GM18861 (cell line): ENCODE results near the gene ZNF750.

Experiments used
- ATAC-seq: cut with Tn5 transposase; IDR thresholded peaks from one replicate; pipeline ENCODE4 v1.9.1; 2021; ENCODE audit not compliant: unreplicated experiment

Gene ZNF750

DNA sequence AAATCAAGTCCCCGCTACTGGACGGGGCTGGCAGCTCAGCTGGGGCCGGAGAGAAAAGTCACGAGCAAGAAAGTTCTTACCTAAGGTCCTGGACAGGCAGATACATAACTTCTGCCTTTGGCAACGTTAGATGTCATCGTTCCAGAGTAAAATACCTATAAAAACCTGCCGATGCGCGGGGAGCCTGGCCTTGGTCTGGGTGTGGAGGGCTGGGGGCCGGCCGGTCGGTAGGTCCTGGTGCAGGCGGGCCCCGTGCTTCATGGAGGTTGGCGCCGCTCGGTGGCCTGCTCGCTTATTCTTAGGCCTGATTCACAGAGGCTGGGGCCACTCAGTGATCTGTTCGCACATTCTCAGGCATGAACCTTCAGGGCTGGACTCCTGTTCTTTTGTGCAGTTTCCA lies 33.7 kb upstream of the ZNF750 start:
- ATAC-seq, result no peak

DNA sequence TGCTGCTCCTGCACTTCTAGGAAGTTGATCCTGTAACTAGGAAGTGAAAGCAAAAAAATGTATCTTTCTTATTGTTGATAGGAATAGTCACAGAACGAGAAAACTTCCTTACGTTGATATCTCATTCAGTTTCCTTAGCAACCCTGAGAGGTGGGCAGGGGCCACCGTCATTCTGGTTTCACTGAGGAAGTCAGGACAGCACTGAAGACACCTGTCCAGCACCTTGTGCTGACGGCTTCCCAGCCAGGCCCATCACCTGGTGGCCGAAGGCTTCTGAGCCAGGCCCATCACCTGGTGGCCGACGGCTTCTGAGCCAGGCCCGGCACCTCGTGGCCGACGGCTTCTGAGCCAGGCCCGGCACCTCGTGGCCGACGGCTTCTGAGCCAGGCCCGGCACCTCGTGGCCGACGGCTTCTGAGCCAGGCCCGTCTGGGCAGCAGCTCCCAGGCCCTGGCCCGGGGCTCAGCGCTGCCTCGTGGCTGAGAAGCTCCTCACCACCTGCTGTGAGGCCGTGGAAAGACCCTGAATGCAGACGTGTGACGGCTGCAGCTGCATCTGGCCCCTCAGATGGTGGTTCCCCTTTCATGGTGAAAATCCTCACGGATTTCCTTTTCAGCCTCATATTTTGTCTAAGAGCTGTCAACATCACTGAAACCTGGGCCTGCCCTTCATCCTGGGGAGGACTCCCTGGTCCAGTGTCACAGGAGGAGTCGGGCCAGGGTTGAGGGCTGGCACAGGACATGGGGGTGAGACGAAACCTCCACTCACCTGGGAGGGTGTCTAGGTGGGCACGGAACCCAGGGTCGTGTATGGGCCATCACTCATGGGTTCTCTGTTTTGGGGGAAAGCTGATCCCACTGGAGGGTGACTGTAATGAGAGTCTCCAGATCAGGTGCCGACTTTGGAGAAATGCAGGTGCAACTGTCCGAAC lies 33.0 kb upstream of the ZNF750 start:
- no peak for ATAC-seq

DNA sequence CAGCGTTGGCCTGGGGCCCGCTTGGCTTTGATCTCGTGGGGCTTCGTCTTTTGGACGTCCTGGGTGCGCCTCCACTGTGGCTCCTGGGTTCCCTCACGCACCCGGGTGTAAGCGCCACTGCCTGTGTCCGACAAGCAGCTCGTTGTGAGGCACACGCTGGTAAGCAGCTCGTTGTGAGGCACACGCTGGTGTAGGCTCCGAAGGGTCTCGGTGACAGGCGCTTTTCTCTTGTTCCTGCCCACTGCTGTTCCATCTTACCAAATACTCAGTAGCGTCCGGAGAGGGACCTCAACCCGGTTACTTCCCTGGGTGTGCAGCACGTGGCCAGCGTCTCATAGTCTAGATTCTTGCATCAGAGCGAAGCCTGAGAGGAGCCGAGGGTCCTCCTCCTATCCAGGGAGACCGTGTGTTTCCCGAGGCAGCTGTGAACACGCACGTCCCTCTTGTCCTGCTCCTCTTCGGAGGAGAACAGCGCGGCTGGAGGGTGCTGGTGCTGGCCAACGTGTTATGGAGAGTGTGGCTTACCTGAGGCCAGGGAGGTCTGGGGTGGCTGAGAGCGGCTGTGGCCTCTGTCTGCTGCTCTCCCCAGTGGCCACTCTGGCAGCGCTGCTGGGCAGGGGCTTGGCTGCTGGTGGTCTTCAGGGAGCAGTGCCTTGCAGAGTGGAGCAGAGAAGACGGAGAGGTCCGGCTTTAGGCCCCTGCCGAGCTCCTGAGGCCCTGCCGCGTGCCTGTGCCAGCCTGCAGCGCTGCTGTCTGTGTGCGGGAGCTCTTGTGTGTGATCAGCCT lies 32.1 kb upstream of the ZNF750 start:
- no peak for ATAC-seq

- ATAC-seq, result peak; percentile 61
Observed at GRCh38 chr17:82871056-82871775, 31.4 kb upstream of the ZNF750 start.

- ATAC-seq, result no peak
Observed at GRCh38 chr17:82870541-82870940, 30.7 kb upstream of the ZNF750 start.

DNA sequence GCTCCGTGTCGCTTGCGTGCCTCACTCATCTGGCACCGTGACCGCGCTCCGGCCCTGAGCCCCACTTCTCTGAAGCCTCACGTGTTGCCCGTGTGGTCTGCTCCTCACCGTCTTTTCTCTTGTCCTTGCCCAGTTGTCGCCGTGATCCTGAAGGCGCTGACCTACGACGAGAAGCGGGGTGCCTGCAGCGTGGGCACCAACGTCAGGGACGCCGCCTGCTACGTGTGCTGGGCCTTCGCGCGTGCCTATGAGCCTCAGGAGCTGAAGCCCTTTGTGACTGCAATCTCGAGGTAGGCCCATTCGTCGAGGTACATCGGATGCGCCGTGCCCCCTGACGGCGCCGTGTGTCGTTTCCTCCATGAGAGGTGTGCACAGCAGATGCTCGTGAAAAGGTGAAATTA lies 30.3 kb upstream of the ZNF750 start:
- no peak for ATAC-seq

GRCh38 chr17:82869536-82869935 lies 29.7 kb upstream of the ZNF750 start:
- no peak for ATAC-seq

DNA sequence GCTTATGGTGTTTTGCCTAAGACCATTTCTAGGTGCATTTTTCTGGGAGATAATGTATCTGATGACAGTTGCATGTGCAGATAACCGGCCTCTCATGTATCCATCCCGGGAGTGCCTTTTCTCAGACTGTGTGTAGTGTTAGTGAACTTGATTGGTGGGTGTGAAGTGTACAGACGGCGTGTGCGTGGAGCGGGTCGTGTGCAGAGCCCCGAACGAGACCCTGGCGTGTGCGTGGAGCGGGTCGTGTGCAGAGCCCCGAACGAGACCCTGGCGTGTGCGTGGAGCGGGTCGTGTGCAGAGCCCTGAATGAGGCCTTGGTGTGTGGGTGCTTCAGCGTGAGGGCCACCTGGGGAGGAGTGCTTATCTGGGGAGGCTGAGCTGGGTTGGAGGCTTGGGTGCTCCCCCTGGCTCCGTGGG lies 28.9 kb upstream of the ZNF750 start:
- ATAC-seq, result no peak

DNA sequence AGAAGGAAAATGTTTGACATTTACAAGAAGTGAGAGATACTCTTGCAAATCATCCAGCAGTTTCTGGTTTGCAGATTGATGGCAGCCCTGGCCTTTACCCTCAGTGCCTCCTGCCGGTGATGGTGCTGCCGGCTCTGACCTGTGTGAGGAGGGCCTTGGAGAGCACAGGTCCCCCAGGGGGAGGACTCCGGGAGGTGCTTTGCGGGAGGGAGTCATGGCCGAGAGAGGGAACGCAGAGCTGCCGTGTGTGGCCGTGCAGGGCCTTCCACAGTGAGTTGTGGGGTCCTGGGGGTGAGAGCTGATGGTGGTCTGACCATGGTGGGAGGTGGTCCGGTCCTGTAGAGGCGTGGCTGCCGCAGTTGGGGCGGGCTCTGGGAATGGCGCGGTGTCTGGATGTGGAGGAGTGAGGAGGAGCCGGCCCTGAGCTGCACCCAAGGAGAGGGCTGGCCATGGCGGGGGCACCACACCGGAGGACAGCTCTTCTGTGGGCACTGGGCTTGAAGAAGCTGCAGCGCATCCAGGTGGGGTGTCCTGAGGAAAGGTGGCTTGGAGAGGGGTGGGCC lies 28.0 kb upstream of the ZNF750 start:
- ATAC-seq, result no peak

DNA sequence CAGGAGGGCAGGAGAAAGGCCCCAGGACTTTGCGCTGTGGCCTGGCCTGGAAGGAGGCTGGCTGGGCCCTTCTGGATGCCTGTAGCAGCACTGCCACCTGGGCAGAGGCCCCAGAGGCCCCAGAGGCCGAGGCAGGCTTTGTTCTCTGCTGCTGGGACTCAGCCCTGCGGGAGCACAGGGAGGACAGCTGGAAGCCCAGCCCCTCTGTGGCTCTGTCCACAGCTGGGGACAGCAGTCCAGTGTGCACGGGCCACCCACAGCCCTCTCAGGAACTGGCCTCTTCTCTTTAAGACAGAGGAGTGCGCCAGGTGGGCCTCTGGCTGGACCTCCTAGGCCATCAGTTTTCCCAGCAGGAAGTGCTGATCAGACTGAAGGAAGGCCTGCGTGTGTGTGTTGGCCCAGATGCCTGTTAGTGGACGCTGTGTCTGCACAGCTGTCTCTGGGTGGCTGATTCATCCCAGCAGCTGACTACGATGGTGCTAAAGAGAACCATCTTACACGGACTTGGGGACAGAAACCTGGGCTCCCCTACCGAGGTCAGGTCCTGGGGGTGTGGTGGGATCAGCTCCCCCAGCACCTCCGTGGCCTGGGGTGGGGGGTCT lies 26.9 kb upstream of the ZNF750 start:
- ATAC-seq, result no peak

DNA sequence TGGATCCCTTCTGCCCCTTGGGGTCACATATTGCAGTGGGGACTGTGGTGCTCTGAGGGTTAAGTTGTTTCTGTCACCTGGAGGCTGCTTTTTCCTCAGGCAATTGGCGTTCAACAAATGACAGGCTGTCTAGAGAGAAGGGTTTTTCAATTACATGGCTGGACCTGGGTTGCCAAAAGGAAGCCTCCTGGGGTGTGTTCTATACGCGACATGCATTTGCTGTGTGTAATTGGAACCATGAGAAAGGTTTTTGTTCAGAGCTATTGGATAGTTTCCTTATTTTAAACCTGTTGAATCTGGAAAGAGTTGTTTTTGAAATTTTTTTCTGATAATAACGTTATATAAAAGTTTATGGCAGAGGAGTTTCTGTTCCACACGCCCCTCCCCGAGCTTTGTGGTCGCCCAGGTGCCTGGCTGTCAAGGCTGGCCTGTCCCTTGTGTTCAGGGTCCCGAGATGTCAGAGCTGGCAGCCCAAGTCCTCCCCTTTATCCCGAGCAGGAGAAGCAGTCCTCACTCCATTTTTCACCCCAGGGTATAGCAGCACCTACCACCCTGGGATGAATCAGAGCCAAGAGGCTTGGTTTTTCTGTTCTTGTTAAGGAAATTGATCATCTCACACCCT lies 26.1 kb upstream of the ZNF750 start:
- no peak for ATAC-seq

GRCh38 chr17:82865274-82865673 lies 25.5 kb upstream of the ZNF750 start:
- ATAC-seq, result no peak

DNA sequence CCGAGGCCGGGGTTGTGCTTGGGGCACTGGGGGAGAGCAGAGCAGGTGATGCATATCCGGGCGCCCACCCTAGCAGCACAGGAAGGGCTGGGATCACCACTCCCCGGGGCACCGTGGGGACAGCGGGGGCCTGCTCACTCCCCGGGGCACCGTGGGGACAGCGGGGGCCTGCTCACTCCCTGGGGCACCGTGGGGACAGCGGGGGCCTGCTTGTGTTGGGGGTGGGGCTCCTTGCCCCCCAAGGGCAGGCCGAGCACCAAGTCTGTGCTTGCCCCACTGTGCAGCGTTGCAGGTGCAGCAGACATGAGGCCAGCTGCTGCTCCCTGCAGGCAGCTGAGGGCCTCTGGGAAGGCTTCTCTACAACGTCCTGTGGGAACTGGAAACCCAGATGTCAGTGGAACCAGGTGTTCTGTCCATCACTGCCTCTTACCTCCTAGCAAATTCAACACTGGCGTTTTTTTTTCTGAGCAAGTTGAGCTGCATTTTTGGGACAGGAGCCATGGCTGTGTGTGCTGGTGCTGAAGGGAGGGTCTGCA lies 25.0 kb upstream of the ZNF750 start:
- ATAC-seq, result no peak

DNA sequence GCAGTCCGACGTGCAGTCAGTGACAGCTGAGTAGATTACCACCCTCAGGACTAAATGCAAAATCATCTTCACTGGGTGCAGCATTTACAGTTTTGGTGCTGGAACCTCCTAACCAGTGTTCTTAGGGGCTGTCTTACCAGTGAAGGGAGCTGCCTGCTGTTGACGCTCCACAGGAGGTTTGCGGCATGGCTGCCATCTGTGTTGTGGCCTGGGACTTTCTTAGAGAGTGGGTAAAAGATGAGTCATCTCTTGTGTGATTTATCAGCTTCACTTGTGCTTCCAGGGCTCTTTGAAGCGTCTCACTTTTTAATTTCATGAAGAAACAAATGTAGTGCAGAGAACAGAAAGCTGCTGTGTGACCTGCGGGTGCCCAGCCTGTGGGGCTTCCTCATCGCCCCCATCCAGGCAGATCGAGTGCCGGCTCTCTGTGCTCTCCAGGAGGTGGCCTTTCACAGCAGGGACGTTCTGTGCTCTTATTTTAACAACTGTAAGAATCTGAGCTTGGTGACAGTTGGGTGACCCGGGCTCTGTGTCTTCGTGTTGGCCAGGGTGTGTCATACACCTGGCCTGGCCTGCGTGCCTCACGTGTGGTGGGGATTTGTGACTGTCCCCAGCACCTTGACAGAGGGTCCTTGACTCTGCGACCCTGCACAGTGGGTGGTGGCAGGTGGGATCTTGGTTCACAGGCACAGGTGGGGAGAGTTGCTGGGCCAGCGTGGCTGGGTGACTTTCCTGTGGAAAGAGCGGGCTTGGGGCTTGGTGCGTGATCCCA lies 24.3 kb upstream of the ZNF750 start:
- peak; percentile 77 for ATAC-seq

GRCh38 chr17:82863383-82863940 lies 23.6 kb upstream of the ZNF750 start:
- ATAC-seq, result no peak

DNA sequence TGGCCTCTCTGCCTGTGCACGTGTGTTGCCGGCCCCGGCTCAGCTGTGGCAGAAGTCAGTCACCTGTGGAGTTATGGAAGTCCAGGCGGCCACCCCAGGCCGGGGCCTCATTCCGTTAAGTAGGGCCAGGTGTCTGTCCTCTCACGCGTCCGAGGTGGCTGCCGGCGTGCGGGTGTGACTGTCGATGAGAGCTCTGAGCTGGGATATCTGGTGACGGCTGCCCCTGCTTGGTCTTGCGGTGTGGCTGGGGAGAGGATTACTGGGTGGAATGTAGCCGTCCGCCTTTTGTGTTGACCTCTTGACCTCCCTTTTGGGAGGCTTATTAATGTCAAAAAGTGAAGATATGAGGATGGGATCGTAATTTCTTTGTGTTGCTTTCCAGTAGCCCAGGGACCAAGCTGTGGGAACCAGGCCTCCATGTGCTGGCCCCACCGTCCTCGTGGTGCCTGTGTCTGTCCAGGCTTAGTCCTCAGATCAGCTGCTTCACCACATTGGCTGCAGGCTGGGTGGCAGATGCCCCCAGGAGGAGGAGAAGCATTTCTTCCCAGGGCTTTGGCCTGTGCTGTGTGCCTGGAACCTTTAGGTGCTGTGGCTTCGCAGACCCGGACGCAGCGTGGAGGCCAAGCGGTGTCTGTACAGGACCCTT lies 23.0 kb upstream of the ZNF750 start:
- no peak for ATAC-seq

DNA sequence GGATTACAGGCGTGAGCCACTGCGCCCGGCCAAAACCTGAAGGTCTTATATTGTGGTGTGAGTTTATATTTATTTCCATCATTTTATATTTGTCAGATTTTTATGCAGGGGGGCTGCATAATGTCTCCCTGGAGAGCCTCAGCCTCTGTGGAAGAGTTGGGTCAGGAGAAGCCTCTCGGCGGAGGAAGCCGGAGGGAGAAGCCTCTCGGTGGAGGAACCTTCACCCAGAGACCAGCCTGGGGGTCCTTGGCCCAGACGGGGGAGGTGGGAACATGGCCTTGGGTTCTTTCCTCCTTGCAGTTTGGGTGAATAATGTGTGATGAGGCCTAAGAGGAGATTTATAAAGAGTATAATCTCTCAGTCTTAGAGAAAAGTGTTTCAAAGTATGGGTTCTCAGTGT lies 22.4 kb upstream of the ZNF750 start:
- no peak for ATAC-seq

- no peak for ATAC-seq
Observed at GRCh38 chr17:82861393-82861775, 21.6 kb upstream of the ZNF750 start.
